Activated naive CD4-positive, alpha-beta T cell treated with Interleukin-2 at 50 U/mL for 16 hours (primary cell): ENCODE results near the gene GABBR2.
"Not testable (repeated sequence)": the region's sequence is repeated elsewhere in the genome, so short reads cannot be mapped to it uniquely, and the experiment has no call there.

Experiments used
- DNase-seq: peaks from one replicate; pipeline ENCODE4 v3.0.0-alpha.2; 2020

GABBR2 gene

DNA sequence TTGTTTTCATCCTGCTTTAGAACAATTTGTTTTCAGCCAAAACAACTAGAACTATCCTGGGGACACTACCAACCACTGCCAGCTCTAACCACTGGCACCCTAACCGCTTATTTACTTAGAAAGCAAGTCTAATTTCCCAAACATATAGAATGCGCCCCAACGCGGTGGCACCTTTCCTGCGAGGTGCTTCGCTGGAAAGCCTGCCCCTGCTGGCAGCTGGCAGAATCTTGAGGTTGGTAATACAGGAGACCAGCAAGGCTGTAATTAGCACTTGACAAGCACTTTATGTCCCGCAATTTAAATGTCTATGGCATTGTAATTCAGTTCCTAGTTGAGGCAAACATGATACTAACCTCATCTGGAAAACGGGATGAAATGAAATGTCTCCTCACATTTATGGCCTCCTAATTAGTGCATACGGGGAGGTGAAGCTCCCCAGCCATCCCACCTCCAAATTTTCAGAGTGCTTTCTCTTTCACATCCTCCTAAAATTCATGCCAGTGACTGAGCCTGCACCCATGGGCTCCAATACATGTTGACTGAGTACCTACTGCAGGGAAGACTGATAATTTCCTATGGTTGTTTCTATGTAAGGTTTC lies 30.4 kb downstream of the GABBR2 start:
- no peak for DNase-seq

DNA sequence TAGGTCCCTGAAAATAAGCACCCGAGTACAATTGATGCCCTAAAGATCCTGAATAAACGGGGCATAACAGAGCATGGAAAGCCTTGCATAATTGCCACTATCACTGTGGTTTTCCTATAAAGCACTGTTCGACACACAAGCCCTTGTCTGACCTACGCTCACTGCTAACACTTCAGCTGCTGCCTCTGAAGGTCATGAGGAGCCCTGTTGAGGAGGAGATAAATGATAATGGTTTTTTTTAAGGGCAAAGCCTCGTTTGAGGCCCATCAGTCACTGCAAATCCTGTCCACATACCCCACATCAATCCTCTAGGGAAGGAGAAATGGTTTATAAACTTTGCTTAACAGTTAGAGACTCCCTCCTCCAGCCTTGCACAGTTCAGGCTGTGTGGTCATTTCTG lies 35.1 kb downstream of the GABBR2 start:
- DNase-seq, result no peak

DNA sequence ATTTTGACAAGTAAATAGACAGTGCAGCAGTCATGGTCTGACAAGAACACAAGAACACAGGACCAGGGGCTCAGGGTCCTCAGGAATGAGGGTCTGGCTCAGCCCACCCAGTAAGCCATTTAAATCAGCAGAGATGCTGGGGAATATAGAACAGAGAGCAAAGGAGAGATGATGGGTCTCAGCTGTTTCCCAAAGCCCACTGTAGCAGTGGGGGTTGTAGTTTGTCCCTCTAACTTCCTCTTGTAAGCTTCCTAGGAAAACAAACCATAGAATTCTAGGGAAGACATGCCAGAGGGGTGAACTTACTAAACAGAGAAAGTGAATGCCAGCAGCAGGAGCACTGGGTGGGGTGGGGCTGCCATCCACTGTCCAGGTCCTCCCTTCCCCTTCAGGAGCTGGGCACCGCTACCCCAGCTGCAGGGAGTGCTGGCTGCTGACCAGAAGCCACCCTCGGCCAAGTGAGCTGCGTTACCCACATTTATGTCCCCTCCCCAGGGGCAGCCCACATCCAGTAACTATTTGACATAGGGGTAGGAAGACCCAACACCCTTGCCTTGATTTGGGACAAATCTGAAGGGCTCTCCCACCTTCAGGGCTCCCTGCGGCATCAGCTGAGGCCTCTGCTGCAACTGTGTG lies 41.6 kb downstream of the GABBR2 start:
- DNase-seq, result no peak

DNA sequence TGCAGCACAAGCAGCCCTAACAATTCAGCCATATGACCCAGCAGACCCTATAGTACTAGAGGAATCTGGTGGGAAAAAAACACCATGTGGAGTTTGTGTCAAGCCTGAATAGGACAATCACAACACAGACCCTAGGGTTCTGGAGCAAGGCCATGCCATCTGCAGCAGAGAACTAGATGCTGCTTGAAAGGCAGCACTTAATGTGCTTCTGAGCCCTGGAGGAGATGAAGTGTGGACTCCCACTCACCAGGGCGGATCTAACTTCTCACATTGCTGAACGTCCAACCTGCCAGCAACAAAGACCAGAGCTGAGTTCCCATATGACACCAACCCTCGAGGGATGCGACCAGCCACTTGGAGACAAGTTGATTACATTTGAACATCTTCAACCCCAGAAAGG lies 43.2 kb downstream of the GABBR2 start:
- DNase-seq, result no peak

DNA sequence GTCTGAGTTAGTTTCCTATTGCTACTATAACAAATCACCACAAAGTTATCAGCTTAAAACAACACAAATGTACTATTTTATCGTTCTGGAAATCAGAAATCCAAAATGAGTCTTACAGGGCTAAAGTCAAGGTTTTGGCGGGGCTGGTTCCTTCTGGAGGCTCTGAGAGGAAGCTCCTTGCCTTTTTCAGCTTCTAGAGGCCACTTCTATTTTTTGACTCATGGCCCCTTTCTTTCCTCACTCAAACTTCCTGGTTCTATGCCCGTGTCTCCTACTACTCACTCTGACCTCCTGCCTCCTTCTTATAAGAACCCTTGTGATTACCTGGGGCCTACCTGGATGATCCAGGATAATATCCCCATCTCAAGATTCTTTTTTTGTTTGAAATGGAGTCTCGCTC lies 48.2 kb downstream of the GABBR2 start:
- no peak for DNase-seq

DNA sequence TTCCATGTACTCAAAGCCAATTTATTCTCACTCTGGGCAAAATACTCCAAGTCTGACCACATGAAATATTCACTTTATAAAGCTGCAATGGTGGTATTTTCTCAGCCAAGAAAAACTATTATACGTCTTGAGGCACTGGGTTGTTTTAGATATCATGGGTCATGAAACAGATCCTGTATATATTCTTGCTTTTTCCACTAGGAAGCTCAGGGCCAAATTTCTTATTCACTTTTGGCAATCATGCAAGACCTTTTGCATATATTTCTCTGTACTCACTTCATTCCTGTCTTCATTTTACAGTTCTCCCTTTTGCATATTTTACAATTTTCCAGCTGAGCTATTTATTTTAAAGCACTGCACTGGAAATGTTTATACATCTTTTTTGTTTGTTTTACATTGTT lies 49.8 kb downstream of the GABBR2 start:
- DNase-seq, result no peak

DNA sequence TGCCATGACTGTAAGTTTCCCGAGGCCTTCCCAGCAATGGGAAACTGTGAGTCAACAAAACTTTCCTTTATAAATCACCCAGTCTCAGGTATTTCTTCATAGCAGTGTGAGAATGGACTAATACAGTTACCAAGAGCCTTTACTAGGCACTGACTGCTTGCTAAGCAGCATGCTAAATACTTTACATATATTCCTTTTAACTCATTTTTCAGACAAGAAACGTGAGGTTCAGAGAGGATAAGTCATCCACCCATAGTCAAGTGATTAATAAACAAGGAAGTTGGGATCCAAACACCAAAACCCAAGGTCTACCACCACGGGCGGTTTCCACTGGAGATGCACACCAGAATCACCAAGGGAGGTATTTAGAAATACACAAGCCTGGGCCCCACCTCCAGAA lies 50.8 kb downstream of the GABBR2 start:
- no peak for DNase-seq

DNA sequence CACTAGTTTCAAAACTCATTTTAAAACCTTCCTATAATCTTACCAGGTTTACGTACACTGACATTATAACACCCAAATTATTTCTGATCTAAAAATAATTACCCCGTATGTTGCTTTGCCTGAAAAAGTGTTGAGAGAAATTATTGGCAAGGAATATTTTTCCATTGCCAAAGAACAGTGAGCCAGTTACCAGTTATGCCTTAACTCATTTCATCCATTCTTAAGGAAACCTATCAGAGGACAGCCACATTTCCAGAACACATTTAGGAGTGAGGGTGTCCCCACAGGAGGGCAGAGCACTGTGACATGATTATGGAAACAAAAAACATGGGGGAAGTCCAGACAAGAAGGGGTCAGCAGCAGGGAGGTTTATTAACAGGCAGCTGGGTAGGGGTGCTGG lies 52.2 kb downstream of the GABBR2 start:
- no peak for DNase-seq

DNA sequence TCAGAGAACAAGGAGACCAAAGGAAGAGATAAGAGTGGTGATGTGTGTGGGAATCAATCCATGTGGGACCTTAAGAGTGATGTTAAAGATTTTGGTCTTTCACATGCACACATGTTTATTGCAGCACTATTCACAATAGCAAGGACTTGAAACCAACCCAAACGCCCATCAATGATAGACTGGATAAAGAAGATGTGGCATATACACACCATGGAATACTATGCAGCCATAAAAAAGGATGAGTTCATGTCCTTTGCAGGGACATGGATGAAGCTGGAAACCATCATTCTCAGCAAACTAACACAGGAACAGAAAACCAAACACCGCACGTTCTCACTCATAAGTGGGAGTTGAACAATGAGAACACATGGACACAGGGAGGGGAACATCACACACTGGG lies 53.3 kb downstream of the GABBR2 start:
- not testable (repeated sequence) for DNase-seq

DNA sequence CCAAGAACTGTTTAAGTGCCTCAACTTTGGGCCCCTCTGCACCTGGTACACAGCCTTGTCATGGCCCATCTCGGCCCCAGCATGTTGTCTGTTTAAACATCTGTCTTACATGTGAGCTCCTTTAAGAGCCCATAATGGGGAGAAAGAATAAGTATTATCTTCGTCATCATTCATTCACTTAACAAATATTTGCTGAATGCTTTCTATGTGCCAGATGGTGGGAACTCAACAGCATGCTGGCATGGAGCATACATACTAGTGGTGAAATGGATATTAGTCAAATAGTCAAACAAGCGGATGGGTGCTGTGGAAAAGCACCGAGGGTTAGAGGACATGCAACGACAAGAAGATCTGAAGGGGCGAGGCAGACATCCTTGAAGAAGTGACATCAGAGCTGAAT lies 54.5 kb downstream of the GABBR2 start:
- no peak for DNase-seq

DNA sequence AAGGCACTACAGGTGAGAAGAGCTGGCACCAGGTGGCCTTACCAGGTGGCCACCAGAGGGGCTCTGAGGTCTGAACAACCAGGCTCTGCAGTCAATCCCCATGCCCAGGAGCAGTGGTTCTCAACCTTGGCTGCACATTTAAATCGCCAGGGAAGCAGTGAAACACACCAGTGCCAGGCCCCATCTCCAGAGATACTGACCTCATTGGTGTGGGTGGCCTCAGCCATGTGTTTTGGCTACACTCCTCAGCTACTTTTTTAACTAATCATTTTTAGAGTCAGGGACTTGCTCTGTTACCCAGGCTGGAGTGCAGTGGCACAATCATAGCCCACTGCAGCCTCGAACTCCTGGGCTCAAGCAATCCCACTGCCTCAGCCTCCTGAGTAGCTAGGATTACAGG lies 56.0 kb downstream of the GABBR2 start:
- no peak for DNase-seq

DNA sequence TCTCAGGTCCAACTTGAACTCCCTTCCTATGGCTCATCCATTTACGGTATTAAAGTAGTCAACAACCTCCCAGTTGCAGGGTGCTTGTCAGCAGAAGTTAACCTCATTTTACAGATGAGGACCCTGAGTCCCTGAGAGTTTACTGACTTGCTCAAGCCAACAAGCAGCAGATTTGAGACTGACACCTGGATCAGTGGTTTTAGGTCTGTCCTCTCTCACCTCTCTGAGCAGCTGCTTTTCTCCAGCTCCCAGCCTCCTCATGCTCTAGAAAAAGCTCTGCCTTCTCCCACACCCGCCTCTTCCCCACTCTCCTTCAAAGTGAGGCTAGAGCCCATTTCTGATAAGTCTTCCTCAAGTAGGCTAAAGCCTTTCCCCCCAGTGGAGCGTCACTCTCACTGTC lies 56.4 kb downstream of the GABBR2 start:
- DNase-seq, result no peak

DNA sequence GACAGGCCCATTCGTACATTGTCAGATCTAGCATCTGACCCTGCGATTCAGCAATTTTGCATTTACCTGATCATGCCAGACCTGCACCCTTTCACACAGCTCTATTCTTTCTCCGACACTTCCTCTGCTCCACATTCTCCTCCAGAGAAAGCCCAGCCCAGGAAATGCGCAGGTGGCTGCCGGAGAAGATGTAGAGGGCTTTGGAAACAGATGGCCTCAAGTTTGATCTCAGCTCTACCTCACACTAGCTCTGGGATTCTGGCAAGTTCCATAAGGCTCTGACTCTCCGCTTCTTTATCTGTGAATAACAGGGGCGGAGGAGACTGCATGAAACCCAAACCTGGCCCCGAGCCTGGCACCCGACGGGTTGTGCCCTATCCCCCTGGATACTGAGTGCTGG lies 61.5 kb downstream of the GABBR2 start:
- no peak for DNase-seq

DNA sequence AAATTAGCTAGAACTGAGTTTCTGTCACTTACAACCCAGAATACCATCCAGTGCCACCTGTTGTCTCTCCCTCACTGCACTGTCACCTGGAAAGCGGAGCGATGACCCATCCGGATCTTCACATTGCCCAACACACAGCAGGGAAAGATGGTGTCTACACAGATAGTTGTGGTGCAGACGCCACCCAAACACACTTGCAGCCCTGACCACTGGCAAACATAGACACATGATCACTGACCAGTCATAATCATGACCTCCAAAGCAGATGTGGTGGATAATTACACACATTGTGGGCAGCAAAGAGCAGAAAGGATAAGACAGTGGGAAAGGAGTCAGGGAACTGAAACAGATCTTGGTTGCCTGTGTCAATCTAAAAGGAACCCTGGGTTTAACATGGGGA lies 64.7 kb downstream of the GABBR2 start:
- no peak for DNase-seq

DNA sequence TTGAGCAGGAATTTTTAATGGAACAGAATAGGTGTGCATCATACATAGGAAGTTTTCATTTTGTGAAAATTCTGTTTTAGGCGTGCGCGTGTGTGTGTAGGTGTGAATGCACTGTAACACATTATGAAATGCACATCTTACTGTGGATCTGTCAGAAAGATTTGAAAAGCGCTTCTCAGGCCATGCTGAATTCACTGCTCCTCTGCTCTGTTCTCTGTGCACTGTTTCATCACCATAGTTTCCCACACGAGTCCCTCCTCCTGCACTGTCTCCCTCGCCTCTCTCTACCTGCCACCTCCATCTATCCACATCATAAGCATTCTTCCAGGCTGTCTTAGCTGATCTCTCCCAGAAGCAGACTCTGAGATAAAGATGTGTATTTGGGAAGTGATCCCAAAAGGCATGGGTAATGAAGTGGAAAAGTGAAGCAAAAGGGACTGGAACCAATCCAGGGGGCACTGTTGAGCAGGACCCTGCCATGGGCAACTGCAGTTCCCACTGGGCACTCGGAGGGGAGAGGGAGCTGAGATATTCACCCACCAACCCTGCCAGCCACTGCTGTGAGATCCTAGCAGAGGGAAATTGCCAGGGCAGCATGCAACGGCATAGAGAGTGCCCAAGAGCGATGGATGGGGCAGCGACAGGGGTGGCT lies 65.9 kb downstream of the GABBR2 start:
- DNase-seq, result no peak

DNA sequence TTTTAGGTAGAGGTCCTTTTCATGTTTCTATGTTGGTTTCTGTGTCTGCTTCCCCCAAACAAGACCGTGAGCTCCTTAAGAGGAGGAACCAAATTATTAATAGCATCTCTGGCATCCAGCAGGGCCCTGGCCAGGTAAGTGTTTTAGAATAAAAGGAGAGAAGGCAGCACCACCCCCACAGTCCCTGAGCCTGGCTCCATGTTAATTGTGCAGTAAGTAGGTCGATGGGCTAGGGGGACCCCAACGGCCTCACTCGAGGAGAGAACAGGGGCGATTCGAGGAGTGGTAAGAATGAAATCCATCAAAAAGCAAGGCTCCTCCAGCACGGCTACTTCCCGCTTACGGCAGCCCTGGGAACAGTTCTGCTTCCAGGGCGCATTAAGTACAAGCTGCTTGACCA lies 67.0 kb downstream of the GABBR2 start:
- DNase-seq, result no peak

DNA sequence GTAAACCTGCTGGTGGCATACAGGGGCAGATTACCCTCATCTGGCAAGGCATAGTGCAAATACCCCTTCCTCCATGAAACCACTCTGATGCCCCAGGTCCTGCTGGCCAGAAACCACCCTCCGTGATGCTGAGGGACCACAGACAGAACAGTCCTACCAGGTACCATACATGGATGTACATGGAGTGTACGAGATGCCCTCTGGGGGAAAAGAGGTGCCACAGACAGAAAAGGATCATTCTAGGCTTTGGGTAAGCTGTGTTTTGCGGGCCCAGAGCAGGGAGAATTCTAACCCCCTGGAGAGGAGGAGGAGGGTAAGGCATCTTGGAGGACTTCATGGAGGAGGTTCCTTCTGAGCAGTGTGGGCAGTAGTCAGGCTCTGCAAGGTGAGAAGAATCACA lies 68.3 kb downstream of the GABBR2 start:
- DNase-seq, result no peak

DNA sequence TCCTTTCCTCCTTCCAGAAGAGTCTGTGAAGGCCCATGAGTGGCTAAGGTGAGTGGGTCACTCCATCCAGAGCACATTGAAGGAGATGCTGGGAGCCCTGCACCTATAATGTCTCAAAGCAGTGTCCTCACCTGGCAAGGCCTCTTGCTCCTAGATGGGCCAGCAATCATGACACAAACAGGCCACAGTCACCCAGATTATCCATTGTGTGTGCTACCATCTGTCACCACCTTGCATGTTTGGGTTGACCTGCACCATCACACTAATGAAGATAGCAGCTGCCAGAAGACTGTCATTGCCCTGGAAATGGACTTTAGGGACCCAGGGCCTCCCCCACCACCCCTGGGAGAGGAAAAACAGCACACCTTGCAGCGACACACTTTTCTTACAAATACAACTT lies 69.6 kb downstream of the GABBR2 start:
- DNase-seq, result no peak

DNA sequence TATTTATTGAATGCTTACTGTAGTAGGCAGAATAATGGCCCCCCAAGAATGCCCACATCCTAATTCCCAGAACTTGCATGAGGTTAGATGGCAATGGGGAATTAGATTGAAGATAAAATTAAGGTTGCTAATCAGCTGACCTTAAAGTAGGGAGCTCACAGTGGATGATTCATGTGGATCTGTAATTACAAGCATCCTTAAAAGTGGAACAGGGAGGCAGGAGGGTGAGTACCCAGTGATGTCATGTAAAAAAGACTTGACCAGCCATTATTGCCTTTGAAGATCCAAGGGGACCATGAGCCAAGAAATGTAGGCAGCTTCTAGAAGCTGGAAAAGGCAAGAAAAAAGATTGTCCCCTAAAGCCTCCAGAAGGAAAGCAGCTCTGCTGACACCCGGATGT lies 71.4 kb downstream of the GABBR2 start:
- no peak for DNase-seq

DNA sequence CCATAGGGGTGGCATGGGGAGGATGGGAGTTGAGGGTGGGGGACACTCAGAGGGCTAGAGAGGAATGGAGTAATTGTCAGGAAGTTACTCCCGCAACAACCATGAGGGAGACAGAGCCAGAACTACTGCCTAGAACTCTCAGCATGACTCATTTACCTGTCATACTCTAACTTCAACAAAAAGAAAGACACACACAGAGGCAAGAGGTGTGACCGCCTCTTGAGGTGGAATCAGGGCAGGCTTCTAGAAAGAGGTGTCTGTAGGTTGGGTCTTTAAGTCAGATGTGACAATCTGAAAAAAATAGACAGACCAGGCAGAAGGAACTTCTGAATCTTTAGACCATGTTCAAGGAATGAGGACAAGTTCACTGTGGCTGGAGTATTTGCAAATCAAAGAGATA lies 73.4 kb downstream of the GABBR2 start:
- no peak for DNase-seq

DNA sequence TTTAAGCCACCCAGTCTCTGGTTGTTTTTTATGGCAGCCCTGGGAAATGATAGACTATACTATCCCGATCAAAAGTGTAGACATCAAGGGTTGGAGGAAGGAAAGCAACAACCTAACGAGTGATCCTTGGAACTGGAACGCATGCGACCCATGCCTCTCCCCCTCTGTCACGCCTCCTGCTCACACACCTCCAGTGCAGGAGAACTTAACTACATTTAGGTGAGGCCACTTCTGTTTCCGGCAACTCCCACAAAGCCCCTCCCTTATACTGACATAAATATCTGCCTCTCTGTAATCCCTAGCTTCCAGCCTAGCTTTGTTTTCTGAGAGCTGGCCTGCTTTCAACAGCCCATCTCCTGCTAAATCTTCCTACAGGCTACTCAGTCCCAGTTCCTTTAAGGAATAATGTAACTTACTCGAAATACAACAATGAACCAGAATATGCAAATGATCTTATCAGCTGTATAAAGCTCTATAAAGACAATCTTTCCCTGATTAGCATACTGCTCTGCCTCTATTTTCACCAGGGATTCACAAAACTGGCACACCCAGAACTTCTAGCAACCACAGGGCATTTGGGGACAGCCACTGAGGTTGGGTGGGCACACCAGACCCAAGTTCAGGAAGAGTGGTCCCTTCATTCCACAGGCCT lies 73.9 kb downstream of the GABBR2 start:
- DNase-seq, result no peak

DNA sequence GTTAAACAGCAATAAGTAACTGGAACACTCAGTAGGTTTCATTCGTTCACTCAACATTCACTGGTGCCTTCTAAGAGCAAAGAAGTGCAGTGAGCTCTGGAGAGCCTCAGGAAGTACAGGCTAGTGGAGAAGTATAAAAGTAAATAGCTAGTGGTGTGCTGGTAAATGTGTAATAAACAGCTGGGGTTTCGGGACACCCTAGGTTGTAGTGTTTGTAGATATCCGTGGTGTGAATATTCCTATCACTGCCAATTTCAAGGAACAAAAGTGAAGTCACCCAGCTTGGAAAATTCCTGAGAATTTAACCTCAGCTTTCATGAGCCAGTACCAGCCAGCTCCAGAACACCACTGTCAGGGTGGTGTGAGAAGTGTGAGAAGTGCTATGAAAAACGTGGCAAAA lies 75.9 kb downstream of the GABBR2 start:
- DNase-seq, result no peak

DNA sequence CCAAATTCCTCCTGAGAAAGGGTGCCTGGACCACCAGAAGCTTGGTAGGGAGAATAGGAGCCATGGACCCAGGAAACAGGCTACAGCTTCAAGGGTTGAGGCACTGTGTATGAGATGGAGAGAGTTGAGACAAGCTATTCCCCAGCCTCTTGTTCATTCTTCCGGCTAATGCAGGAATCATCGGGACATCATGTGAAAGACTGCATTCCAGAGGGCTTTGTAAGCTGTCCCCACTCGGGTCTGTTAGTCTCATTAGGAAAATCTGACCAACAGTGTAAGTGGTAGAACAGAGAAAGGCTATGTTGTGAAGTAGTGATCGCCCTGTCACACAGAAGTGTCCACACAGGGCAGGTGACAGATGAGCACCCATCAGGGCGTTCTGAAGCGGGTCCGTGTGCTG lies 81.4 kb downstream of the GABBR2 start:
- DNase-seq, result no peak

DNA sequence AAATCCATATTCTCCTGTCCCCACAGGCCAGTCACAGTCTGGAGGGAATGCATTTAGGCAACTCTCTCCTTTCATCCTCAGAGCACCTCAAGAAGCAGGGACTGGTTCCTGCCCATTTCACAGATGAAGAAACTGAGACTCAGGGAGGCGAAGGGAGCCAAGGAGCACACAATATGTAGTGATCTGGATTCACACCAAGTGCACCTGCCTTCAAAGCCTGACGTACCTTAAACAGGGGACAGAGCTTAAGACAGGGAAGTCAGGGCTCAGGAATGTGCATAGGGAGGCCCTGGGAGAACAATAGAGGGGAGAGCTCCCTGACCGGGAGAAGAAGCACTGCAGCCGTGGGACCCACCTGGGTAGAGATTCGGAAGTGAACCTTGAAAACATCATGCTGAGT lies 83.0 kb downstream of the GABBR2 start:
- DNase-seq, result no peak
